Skeletal muscle cell (primary cell): ENCODE data around the gene DIP2C.
"Not testable (repeated sequence)": the region's sequence is repeated elsewhere in the genome, so short reads cannot be mapped to it uniquely, and the experiment has no call there.

Source experiments
- DNase-seq: peaks from one replicate; pipeline ENCODE4 v3.0.0-alpha.2; 2010; ENCODE audit warnings: low read depth
- H3K4me3 ChIP-seq: 2 replicates; pipeline ENCODE4 v1.5.1; 2011; ENCODE audit warnings: low read depth, mild to moderate bottlenecking, control low read depth, low read length, moderate library complexity

The DIP2C gene

DNA sequence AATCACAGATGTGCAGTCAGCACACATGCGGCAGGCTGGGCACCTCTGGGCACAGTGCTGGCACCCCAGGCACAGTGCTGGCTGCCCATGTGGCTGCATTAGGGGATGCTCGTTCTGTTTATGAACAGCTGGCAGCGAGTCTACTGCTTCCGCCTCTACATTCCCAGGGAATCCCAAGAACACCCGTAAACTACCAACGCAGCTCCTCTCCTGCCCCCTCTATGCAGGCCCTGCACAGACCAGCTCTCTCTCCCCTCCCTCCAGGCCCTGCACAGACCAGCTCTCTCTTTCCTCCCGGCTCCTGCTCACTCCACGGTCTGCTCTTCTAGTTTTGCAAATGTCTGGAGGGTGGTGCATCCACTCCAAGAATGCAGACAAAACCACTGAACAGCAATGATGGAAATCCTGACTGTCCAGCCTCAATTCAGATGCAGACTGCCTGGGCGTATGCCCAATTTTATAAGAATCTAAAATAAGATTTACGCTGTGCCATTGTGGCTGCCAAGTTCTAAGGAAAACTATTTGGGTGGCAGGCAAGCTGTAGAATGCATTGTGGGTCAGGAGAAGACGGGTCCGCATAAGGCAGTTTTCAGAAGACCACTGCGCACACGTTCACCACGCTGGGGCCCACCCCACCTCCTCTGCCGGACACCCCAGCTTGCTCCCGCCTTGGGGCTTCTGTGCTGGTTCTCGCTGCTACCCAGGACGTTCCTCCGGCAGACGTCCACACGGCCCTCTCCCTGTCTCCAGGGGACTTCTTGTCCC lies 319.6 kb downstream of the DIP2C start:
- H3K4me3 ChIP-seq: no peak overlapping the region
- DNase-seq: peak; percentile 32

GRCh38 chr10:369221-369683 lies 320.2 kb downstream of the DIP2C start:
- H3K4me3 ChIP-seq: no peak overlapping the region
- DNase-seq: no peak

DNA sequence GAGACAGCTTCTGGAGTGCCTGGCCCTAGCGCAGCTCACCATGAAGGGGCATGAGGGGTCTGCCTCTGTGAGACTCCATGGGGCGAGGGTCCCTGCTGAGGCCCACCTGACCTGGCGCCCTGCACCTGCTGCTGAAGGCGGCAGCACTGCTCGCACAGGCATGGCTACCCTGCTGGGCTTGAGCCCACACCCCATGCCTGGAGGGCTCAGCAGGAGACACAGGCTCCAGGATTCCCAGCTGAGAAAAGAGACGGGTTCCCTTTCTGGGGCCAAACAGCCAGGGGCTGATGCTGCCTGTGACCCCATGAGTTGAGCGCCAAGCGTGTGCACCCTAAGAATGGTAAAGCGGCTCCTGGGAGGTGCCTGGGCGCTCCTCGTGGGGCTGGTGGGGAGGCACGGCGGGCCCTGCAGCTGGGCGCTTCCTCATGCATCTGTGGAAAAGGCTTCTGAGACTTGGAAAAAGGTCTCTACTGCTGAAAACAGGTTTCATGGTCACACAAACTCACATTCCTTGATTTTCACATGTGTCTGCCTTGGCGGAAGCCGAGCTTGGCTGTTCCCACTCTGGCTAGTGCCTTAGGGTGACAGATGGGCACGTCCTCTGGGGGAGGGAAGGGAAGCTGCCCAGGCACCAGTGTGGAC lies 320.8 kb downstream of the DIP2C start:
- no peak for DNase-seq
- H3K4me3 ChIP-seq: no peak overlapping the region

GRCh38 chr10:368107-368506 lies 321.4 kb downstream of the DIP2C start:
- DNase-seq, H3K4me3 ChIP-seq: not testable (repeated sequence)

- H3K4me3 ChIP-seq: no peak overlapping the region
- no peak for DNase-seq
Observed at GRCh38 chr10:367636-368035, 321.8 kb downstream of the DIP2C start.

DNA sequence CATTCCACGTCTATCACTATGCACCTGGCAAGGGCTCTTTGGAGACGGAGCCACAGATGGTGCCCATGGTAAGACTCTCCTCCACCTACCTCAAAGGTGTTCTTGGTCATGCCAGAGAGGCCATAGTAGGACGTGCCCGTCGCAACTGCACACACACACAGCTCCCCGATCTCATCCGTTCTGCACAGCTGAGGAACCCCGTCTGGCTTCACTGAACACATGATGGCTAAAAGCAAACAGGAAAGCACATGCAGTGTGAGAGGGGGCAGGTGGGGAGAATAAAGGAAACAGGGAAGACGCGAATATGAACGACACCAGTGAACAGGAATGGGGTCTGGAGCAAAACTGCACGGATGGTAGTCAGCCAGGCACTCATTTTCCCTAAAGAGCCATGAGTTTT lies 323.3 kb downstream of the DIP2C start:
- H3K4me3 ChIP-seq: no peak overlapping the region
- no peak for DNase-seq

- H3K4me3 ChIP-seq: no peak overlapping the region
- no peak for DNase-seq
Observed at GRCh38 chr10:364267-364775, 325.1 kb downstream of the DIP2C start.

- no peak for DNase-seq
- H3K4me3 ChIP-seq: no peak overlapping the region
Observed at GRCh38 chr10:363152-363551, 326.3 kb downstream of the DIP2C start.

DNA sequence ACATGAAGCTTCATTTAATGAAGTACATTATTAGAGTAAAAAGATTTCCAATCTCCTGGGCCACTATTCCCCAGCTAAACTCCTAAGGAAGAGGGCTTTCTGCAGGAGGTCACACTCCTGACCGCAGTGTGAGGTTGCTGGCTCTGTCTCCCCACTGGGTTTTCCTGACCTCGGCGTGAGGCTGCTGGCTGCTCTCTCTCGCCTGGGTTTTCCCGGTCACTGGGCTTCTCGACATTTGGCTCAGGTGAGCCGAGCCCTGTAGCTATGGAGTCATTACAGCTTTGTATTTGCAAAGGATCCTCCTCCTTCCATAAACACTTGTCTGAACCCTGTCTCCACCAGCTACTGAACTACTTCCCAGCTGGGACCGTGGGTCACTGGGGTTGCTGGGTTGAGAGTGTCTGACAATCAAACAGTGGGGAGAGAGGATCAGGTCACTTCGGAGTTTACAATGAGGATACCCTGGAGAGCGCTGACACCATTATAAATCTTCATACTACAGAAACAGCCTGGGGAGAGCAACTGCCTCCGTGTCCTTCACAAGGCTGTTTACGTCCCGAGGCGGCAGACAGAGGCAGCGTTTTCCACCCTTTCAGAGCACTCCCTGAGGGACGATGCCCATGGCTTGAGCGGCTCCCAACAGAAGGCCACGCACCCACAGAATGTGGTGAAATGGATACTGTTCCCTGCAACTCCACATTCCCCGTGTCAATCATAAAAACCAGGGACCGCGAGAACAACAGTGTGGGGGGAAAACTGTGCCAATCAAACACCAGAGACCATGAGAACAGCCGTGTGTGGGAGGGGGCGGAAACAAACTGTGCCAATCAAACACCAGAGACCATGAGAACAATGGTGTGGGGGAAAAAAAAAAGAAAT lies 328.0 kb downstream of the DIP2C start:
- no peak for DNase-seq
- H3K4me3 ChIP-seq: no peak overlapping the region

DNA sequence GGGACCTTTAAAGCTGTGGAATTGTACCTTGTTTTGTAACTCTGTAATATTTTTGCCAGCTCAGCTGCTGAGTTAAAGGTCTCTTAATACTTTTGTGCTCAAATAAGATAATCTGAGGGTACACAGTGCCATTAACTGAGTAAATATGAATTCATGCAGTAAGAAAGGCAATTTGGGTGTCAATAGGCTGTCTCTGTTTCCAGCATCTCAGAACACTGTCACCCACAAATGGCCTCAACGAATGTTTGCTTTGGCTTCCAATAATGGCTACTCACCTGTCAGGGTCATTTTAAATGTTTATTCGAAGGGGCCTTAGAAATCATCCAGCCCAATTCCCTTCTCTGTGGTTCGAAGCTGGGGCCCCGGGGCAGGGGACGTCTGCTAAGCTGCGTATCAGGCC lies 328.8 kb downstream of the DIP2C start:
- H3K4me3 ChIP-seq: no peak overlapping the region
- DNase-seq: no peak

GRCh38 chr10:359762-360161 lies 329.7 kb downstream of the DIP2C start:
- no peak for DNase-seq
- no peak overlapping the region for H3K4me3 ChIP-seq

GRCh38 chr10:359093-359492 lies 330.4 kb downstream of the DIP2C start:
- H3K4me3 ChIP-seq: no peak overlapping the region
- no peak for DNase-seq

GRCh38 chr10:357201-357950 lies 332.1 kb downstream of the DIP2C start:
- no peak overlapping the region for H3K4me3 ChIP-seq
- DNase-seq: no peak

GRCh38 chr10:356452-356851 lies 333.0 kb downstream of the DIP2C start:
- H3K4me3 ChIP-seq: no peak overlapping the region
- DNase-seq: no peak

DNA sequence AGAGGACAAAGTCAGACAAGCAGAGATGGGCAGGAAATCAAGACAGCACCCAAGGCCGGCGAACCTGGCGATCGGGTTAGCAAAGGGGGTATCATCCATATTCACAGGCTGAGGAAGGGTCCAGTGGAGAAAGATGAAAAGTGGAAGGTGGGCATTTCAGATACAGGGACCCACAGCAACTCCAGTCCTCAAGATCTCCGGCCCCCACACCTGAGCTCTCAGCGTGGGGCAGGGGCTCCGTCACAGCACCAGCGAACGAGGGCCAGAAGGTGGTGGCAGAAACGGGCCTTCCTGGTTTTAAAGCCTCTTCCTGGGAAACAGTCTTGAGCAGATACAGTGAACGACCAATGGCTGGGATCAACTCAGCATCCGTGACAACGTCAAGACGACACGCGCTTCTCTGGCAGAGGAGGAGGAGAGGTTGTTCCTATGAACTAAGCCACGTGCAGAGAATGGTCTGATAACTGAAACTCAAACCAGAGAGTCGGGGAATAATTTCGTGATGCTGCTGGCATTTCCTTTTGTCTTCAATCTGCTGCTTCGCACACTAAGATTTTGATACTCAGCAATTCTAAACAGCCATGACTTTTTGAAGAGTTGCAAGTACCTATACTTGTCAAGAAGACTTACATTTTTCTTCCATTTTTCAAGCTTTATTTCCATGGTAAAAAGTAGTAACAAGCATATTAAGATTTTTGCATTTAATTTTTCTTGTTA lies 334.4 kb downstream of the DIP2C start:
- DNase-seq: no peak
- H3K4me3 ChIP-seq: no peak overlapping the region

GRCh38 chr10:352476-353235 lies 336.8 kb downstream of the DIP2C start:
- H3K4me3 ChIP-seq: no peak overlapping the region
- DNase-seq: no peak

DNA sequence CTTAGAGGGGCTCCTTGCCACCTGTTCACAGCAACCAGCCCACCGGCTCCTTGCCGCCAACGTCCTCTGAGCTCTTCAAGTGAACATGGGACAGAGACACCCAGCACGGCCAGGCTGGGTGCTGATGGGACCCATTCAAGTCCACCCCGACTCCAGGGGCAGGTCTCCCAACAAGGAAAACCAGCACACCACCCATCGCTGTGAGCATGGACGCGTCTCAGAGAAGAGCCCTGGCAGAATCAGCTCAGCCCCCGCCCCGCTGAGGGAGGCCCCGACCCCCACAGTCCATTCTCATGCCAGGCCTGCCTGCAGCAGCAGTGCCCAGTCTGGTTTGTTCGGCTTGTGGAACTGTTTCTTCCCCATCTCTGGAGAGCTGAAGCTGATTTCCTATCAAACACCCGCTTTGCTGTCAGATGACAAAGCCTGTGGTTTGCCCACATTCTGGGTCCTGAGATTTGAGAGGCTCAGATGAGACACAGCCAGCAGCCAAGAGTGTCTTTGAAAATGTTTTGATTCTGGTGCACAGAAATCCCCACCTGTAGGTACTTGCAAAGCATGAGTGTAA lies 337.6 kb downstream of the DIP2C start:
- H3K4me3 ChIP-seq: no peak overlapping the region
- no peak for DNase-seq
